HG02840 (cell line): ENCODE results near the gene C14orf180.

Experiments used
- ATAC-seq: cut with Tn5 transposase; IDR thresholded peaks from one replicate; pipeline ENCODE4 v1.9.1; 2021; ENCODE audit warnings: mild to moderate bottlenecking, moderate library complexity, moderate number of reproducible peaks; ENCODE audit not compliant: unreplicated experiment, low FRiP score

The C14orf180 gene

GRCh38 chr14:104549536-104550339, 29.8 kb upstream of the C14orf180 start:
- ATAC-seq = no peak

GRCh38 chr14:104550340-104550860, 29.2 kb upstream of the C14orf180 start:
- ATAC-seq = no peak

- no peak for ATAC-seq
Observed at GRCh38 chr14:104550861-104551728, 28.5 kb upstream of the C14orf180 start.

- ATAC-seq = no peak
Observed at GRCh38 chr14:104551851-104552737, 27.5 kb upstream of the C14orf180 start.

- ATAC-seq = no peak
Observed at GRCh38 chr14:104552738-104553125, 26.8 kb upstream of the C14orf180 start.

- no peak for ATAC-seq
Observed at GRCh38 chr14:104553166-104554087, 26.1 kb upstream of the C14orf180 start.

GRCh38 chr14:104554088-104554607, 25.4 kb upstream of the C14orf180 start:
- no peak for ATAC-seq

- no peak for ATAC-seq
Observed at GRCh38 chr14:104554608-104555429, 24.7 kb upstream of the C14orf180 start.

GRCh38 chr14:104555430-104556255, 23.9 kb upstream of the C14orf180 start:
- no peak for ATAC-seq

GRCh38 chr14:104556256-104557021, 23.1 kb upstream of the C14orf180 start:
- no peak for ATAC-seq

- ATAC-seq = no peak
Observed at GRCh38 chr14:104557086-104557485, 22.5 kb upstream of the C14orf180 start.

GRCh38 chr14:104557766-104558165, 21.8 kb upstream of the C14orf180 start:
- no peak for ATAC-seq

GRCh38 chr14:104558231-104559027, 21.1 kb upstream of the C14orf180 start:
- ATAC-seq = no peak

- ATAC-seq = no peak
Observed at GRCh38 chr14:104559028-104559803, 20.3 kb upstream of the C14orf180 start.
